ACC112 (cell line): ENCODE results near the gene PRKD1.

Experiments used
- H2AFZ ChIP-seq: fragments of 200-600 bp; sonication (generic); one replicate; pipeline ENCODE4 v1.6.0; 2017; ENCODE audit warnings: antibody characterized with exemption, low read length; ENCODE audit not compliant: unreplicated experiment
- H3K27ac ChIP-seq: fragments of 200-600 bp; sonication (generic); 2 replicates; pipeline ENCODE4 v1.5.1; 2014; ENCODE audit warnings: low read depth, mild to moderate bottlenecking, antibody characterized with exemption, low read length, moderate library complexity
- H3K27me3 ChIP-seq: fragments of 200-600 bp; sonication (generic); 2 replicates; pipeline ENCODE4 v1.6.1; 2014; ENCODE audit warnings: mild to moderate bottlenecking, antibody characterized with exemption, low read length, moderate library complexity, mixed read lengths; ENCODE audit not compliant: insufficient read depth
- H3K36me3 ChIP-seq: fragments of 200-600 bp; sonication (generic); 2 replicates; pipeline ENCODE4 v1.6.1; 2016; ENCODE audit warnings: mild to moderate bottlenecking, antibody characterized with exemption, low read length, moderate library complexity, mixed read lengths; ENCODE audit not compliant: insufficient read depth
- H3K4me1 ChIP-seq: fragments of 200-600 bp; sonication (generic); one replicate; pipeline ENCODE4 v1.6.1; 2016; ENCODE audit warnings: low read length, mixed read lengths; ENCODE audit not compliant: insufficient read depth, unreplicated experiment, control insufficient read depth
- H3K4me3 ChIP-seq: fragments of 200-600 bp; sonication (generic); 2 replicates; pipeline ENCODE4 v1.5.1; 2014; ENCODE audit warnings: mild to moderate bottlenecking, low read depth, low read length
- H3K79me2 ChIP-seq: fragments of 200-600 bp; sonication (generic); one replicate; pipeline ENCODE4 v1.6.0; 2016; ENCODE audit warnings: low read length; ENCODE audit not compliant: control insufficient read depth, unreplicated experiment, insufficient read depth

Gene PRKD1

GRCh38 chr14:29759521-29760340, 167.9 kb downstream of the PRKD1 start:
- Histone ChIP-seq H3K27ac (no peak overlapping the region), H3K79me2 (peaks cover 4% of the 10 kb centered on the region), H3K4me3 (no peak overlapping the region), H3K36me3 (no peaks in the 10 kb centered on the region), H3K4me1 (peaks cover 8% of the 10 kb centered on the region), H2AFZ (no peak overlapping the region), H3K27me3 (no peaks in the 10 kb centered on the region)

- no peak overlapping the region for H3K4me3 ChIP-seq
- H3K79me2 ChIP-seq: peaks cover 8% of the 10 kb centered on the region
- H3K36me3 ChIP-seq: no peaks in the 10 kb centered on the region
- H3K4me1 ChIP-seq: peaks cover 8% of the 10 kb centered on the region
- no peaks in the 10 kb centered on the region for H3K27me3 ChIP-seq
- H3K27ac ChIP-seq: no peak overlapping the region
- no peak overlapping the region for H2AFZ ChIP-seq
These were observed 169.9 kb downstream of the PRKD1 start for GRCh38 chr14:29757711-29758233.

GRCh38 chr14:29757188-29757680, 170.4 kb downstream of the PRKD1 start:
- H3K4me3 ChIP-seq: no peak overlapping the region
- H3K27ac ChIP-seq: no peak overlapping the region
- no peak overlapping the region for H2AFZ ChIP-seq
- H3K79me2 ChIP-seq: peaks cover 8% of the 10 kb centered on the region
- H3K27me3 ChIP-seq: no peaks in the 10 kb centered on the region
- peaks cover 8% of the 10 kb centered on the region for H3K4me1 ChIP-seq
- H3K36me3 ChIP-seq: no peaks in the 10 kb centered on the region

- H3K4me3 ChIP-seq: no peak overlapping the region
- peaks cover 8% of the 10 kb centered on the region for H3K4me1 ChIP-seq
- no peak overlapping the region for H2AFZ ChIP-seq
- H3K27ac ChIP-seq: no peak overlapping the region
- H3K27me3 ChIP-seq: no peaks in the 10 kb centered on the region
- H3K36me3 ChIP-seq: no peaks in the 10 kb centered on the region
- peaks cover 8% of the 10 kb centered on the region for H3K79me2 ChIP-seq
These were observed 171.6 kb downstream of the PRKD1 start for GRCh38 chr14:29756019-29756385.

GRCh38 chr14:29755311-29756018, 172.2 kb downstream of the PRKD1 start:
- peaks cover 8% of the 10 kb centered on the region for H3K79me2 ChIP-seq
- H3K4me3 ChIP-seq: peak overlapping the region; percentile 50
- H3K27me3 ChIP-seq: no peaks in the 10 kb centered on the region

GRCh38 chr14:29754134-29754533, 173.5 kb downstream of the PRKD1 start:
- peaks cover 8% of the 10 kb centered on the region for H3K79me2 ChIP-seq
- H3K36me3 ChIP-seq: no peaks in the 10 kb centered on the region
- H3K4me3 ChIP-seq: no peak overlapping the region
- H3K4me1 ChIP-seq: peaks cover 23% of the 10 kb centered on the region
- no peak overlapping the region for H2AFZ ChIP-seq
- H3K27me3 ChIP-seq: no peaks in the 10 kb centered on the region
- no peak overlapping the region for H3K27ac ChIP-seq

More at GRCh38 chr14:29755311-29756018, 172.2 kb downstream of the PRKD1 start:
- peak overlapping the region; percentile 49 for H2AFZ ChIP-seq
- H3K4me1 ChIP-seq: peaks cover 10% of the 10 kb centered on the region
- no peak overlapping the region for H3K27ac ChIP-seq
- no peaks in the 10 kb centered on the region for H3K36me3 ChIP-seq

GRCh38 chr14:29752221-29752923, 175.3 kb downstream of the PRKD1 start:
- H2AFZ ChIP-seq: no peak overlapping the region
- H3K4me1 ChIP-seq: peaks cover 26% of the 10 kb centered on the region
- no peaks in the 10 kb centered on the region for H3K36me3 ChIP-seq
- H3K27me3 ChIP-seq: no peaks in the 10 kb centered on the region
- H3K4me3 ChIP-seq: no peak overlapping the region
- no peak overlapping the region for H3K27ac ChIP-seq
- peaks cover 8% of the 10 kb centered on the region for H3K79me2 ChIP-seq

GRCh38 chr14:29749829-29750228, 177.8 kb downstream of the PRKD1 start:
- Histone ChIP-seq H3K79me2 (peaks cover 7% of the 10 kb centered on the region), H3K4me3 (peak overlapping the region; percentile 9; the same call in 1 of the 2 replicates), H2AFZ (no peak overlapping the region), H3K36me3 (no peaks in the 10 kb centered on the region), H3K4me1 (peaks cover 18% of the 10 kb centered on the region), H3K27ac (peak overlapping the region; percentile 22), H3K27me3 (no peaks in the 10 kb centered on the region)

GRCh38 chr14:29749327-29749726, 178.3 kb downstream of the PRKD1 start:
- H3K27ac ChIP-seq: peak overlapping the region; percentile 22

GRCh38 chr14:29745863-29746262, 181.8 kb downstream of the PRKD1 start:
- peaks cover 3% of the 10 kb centered on the region for H3K79me2 ChIP-seq
- H3K4me1 ChIP-seq: peaks cover 40% of the 10 kb centered on the region
- no peak overlapping the region for H3K27ac ChIP-seq
- H2AFZ ChIP-seq: no peak overlapping the region
- H3K36me3 ChIP-seq: no peaks in the 10 kb centered on the region
- H3K4me3 ChIP-seq: no peak overlapping the region
- H3K27me3 ChIP-seq: no peaks in the 10 kb centered on the region

More at GRCh38 chr14:29749327-29749726, 178.3 kb downstream of the PRKD1 start:
- peaks cover 18% of the 10 kb centered on the region for H3K4me1 ChIP-seq
- H3K36me3 ChIP-seq: no peaks in the 10 kb centered on the region
- no peaks in the 10 kb centered on the region for H3K27me3 ChIP-seq
- H3K79me2 ChIP-seq: peaks cover 7% of the 10 kb centered on the region
- H3K4me3 ChIP-seq: peak overlapping the region; percentile 9; the same call in 1 of the 2 replicates
- H2AFZ ChIP-seq: no peak overlapping the region
